ENCODE measurements around the gene NLRP10.

DNA sequence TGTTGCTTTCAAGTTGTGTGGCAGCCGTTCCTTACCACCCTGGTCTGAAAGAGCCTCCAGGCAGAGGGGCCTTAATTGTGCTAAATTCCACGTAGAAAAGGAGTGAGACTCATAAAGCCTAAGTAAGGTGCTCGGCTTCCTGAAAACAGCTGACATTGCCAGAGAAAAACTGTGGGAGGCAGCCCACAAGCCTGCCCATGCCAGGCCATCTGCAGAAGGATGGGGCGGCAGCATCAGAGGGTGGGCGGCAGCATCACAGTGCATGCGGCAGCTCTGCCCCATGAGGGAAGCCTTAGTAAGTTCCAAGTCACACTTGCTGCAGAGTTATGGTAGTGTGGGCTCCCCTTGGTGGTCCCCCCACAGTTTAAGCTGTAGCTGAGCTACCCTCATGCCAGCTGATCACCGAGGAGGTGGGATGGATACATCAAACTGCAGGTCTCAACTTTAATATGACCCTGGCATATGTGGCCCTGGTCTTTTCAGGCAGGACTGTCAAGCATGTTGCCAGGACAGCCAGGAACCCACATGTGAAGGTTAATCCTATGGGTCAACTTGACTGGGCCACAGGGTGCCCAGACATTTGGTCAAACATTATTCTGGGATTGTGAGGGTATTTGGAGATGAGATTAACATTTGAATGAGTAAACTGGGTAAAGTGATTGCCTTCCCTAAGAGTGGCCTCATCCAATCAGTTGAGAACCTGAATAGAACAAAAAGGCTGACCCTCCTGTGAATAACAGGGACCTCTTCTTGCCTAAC is 18.8 kb upstream of the NLRP10 start:
- TF ChIP-seq, protein P1, sequence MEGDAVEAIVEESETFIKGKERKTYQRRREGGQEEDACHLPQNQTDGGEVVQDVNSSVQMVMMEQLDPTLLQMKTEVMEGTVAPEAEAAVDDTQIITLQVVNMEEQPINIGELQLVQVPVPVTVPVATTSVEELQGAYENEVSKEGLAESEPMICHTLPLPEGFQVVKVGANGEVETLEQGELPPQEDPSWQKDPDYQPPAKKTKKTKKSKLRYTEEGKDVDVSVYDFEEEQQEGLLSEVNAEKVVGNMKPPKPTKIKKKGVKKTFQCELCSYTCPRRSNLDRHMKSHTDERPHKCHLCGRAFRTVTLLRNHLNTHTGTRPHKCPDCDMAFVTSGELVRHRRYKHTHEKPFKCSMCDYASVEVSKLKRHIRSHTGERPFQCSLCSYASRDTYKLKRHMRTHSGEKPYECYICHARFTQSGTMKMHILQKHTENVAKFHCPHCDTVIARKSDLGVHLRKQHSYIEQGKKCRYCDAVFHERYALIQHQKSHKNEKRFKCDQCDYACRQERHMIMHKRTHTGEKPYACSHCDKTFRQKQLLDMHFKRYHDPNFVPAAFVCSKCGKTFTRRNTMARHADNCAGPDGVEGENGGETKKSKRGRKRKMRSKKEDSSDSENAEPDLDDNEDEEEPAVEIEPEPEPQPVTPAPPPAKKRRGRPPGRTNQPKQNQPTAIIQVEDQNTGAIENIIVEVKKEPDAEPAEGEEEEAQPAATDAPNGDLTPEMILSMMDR (IDR thresholded peaks at IDR 0.05; ENCODE audit: low read depth, low read length, poor library complexity, severe bottlenecking), result no peak
- no peak for TF ChIP-seq EZH2phosphoT487 (IDR thresholded peaks at IDR 0.05; ENCODE audit: borderline replicate concordance, low read length)
